HG02588 (cell line): ENCODE data around the gene WWC2.
"Not testable (repeated sequence)": the region's sequence is repeated elsewhere in the genome, so short reads cannot be mapped to it uniquely, and the experiment has no call there.

Experiments
- ATAC-seq: cut with Tn5 transposase; IDR thresholded peaks from one replicate; pipeline ENCODE4 v1.9.1; 2021; ENCODE audit warnings: mild to moderate bottlenecking, moderate library complexity; ENCODE audit not compliant: unreplicated experiment

The WWC2 gene

GRCh38 chr4:183099537-183100297 is 660 bp downstream of the WWC2 start:
- no peak for ATAC-seq

- ATAC-seq, result no peak
Observed at GRCh38 chr4:183100298-183100599, 1.2 kb downstream of the WWC2 start.

DNA sequence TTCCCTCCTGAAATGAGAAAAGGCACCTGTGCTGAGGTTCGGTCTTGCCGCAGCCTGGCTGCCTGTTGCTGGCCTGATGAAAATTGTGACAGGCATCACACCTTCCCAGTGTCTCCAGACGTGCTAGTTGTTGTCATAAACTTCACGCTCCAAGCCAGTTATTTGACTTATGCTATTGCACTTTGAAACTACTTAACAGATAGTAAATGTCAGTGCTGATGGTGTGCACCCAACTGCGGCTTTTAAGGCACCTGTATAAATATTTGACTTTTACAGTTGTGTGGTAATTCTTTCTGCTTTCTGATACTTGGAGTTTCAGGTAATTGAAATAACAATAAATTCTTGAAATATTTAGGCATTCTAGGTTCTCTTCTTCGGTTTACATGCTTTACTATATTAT is 1.8 kb downstream of the WWC2 start:
- ATAC-seq, result no peak

GRCh38 chr4:183101956-183102480 is 3.0 kb downstream of the WWC2 start:
- ATAC-seq, result no peak

DNA sequence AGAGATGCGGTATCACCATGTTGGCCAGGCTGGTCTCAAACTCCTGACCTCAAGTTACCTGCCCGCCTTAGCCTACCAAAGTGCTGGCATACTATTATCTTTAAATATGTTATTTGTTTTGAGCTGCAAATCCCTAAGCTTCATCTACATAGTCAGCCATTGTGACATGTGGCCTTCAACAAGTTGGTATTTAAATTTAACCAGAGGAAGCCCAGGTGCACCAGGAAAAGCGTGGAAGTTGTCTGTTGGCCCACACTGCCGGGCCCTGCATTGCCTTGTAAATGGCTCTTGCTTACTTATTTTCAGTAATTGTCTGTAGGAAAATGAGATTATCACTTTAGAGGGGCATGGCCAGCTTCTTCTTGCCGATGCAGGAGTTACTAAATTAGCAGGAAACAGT is 6.0 kb downstream of the WWC2 start:
- no peak for ATAC-seq

- no peak for ATAC-seq
Observed at GRCh38 chr4:183106839-183107238, 7.8 kb downstream of the WWC2 start.

GRCh38 chr4:183107891-183108459 is 8.9 kb downstream of the WWC2 start:
- ATAC-seq, result no peak

DNA sequence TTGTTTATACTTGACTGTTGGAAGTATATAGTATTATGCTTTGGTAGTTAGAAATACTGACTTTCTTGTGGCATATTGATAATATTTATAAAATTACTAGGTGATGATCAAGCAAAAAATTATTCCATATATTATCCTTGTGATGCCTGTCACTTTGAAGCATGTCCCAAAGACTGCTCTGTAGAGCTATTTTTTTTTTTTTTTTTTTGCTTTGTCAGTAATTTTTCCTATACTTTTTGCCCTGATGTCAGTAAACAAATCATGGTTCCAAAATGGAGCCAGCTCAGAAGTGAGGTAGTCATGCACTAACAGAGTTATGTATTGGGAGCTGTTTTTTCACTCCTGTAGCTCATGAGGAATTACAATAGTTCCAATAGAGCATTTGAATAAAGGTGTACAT is 11.2 kb downstream of the WWC2 start:
- no peak for ATAC-seq

- ATAC-seq, result no peak
Observed at GRCh38 chr4:183111452-183111885, 12.4 kb downstream of the WWC2 start.

- ATAC-seq, result no peak
Observed at GRCh38 chr4:183118141-183118540, 19.1 kb downstream of the WWC2 start.

DNA sequence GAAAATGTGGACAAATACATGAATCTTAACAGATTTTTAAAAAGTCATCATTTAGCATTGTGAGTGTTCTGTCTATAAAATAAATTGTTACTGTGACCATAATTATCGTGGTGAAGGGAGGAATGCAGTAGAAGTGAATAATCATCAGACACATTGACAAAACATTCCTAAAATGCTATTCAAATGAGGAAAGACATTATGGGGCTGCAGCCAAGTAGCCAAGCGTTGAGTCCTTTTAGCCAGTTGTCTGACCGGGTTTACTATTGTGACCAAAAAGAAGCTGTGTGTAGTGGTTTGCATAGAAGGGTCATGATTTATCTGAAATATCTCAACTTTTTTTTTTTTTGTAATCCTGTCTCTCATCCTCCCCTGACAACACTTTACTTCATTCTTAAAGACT is 19.5 kb downstream of the WWC2 start:
- no peak for ATAC-seq

DNA sequence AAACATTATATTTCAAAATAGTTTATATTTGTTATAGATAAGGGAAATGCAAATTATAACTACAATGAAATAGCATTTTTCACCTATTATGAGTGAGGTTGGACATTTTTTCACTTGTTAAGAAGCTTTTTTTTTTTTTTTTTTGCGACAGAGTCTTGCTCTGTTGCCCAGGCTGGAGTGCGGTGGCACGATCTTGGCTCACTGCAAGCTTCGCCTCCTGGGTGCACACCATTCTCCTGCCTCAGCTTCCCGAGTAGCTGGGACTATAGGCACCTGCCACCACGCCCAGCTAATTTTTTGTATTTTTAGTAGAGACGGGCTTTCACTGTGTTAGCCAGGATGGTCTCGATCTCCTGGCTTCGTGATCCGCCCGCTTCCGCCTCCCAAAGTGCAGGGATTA is 22.6 kb downstream of the WWC2 start:
- ATAC-seq, result not testable (repeated sequence)

- no peak for ATAC-seq
Observed at GRCh38 chr4:183124228-183124627, 25.2 kb downstream of the WWC2 start.

GRCh38 chr4:183124865-183125264 is 25.8 kb downstream of the WWC2 start:
- ATAC-seq, result no peak

DNA sequence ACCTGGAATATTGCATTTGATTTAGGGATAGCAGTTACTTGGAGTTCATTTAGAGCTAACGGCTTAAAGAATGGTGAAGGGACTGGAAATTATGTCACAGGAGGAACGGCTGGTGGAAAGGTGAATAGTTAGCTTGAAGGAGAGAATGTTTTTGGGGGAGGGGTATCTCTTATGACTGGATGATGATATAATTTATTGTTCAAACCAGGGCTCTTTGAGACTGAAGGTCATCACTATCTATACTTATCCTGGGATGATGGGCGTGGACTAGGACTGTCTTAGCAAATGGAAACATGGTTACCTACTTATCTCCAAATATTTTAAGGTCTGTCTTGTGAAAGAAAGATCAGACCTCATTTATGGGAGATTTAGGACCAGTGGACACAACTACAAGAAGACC is 30.1 kb downstream of the WWC2 start:
- no peak for ATAC-seq

GRCh38 chr4:183129675-183130074 is 30.6 kb downstream of the WWC2 start:
- ATAC-seq, result no peak

DNA sequence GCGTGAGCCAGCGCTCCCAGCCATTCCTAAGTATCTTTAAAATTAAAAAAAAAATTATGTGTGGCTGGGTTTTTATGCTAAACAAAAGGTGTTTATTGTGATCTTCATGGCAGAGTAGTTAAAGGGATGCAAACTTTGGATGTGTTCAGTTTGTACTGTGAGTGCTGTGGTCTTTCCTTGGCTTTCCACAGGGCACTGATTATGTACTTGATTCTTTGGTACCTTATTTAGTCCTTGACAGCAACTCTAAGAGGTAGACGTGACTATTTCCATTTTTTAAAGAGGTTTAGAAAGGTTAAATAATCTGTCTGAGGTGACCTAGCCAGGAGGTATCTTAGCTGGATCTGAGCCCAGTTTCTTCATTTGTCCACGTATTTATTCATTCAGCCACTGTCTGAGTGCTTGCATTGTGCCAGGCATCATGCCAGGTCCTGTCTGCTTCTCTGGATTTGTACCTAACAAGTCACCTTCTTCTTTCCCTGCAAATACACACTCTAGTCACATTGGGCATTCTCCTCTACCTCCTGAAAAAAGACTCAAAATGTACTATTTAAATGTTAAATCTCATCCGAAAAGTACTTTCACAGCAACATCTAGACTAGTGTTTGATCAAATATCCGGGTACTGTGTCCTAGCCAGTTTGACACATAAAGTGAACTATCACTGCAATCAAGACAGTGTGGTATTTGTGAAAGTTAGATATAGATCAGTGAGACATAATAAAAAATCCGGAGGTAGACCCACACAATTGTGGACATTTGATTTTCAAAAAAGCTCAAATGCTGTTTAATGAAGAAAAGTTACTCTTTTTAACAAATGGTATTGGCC is 31.5 kb downstream of the WWC2 start:
- no peak for ATAC-seq

- ATAC-seq, result no peak
Observed at GRCh38 chr4:183132081-183132480, 33.0 kb downstream of the WWC2 start.

GRCh38 chr4:183132865-183133264 is 33.8 kb downstream of the WWC2 start:
- ATAC-seq, result no peak

DNA sequence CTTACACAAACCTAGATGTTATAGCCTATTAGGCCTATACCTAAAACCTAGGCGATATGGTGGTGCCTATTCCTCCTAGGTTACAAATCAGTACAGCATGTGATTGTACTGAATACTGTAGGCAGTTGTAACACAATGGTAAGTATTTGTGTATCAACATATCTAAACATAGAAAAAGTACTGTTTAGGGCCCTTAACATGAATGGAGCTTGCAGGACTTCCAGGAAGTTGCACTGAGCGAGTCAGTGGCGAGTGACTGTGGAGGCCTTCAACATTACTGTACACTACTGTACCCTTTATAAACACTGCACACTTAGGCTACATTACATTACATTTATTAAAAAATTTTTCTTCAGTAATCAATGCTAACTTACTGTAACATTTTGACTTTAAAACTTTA is 37.8 kb downstream of the WWC2 start:
- ATAC-seq, result no peak

DNA sequence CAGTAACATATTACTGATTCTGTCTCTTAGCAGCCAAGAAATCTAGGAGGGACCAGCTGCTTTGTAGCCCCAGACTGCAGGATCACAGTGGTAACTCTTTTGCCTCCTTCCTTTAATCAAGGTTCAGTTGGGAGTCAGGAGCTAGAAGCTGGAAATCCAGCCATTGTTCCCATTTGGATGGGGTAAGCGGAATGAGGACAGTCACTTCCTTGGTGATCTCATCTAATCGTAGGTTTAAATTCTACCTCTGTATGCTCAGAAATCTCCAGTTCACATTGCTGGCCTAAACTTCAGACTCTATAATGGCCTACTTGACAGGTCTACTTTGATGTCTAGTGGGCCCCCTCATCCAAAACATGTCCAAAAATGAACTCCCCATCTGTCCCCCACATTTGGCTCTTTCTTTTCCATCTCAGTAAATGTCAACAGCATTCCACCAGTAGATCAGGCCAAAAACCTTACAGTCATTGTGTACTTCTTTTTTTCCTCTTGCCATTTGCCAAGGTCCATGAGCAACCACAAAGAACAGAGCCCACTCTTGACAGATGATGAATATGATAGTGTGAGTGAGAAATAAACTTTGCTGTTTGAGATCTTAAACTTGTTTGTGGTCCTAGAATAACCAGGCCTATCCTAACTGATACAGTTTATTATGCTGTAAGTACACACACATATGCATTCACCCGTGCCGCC is 40.1 kb downstream of the WWC2 start:
- ATAC-seq, result no peak
